A549 (cell line): ENCODE data around the gene OPA1. TPM values are rescaled to one million over a fixed set of nuclear protein-coding genes. Genes with fewer than 3 reads are reported as not detected.

Experiments used
- ATAC-seq, 2 experiments: fragments of 200-7000 bp in 1 of 2; fragments of >200 bp in 1 of 2; cut with Nextera tagmentation in 1 of 2; cut with Tn5 transposase in 1 of 2; 3 replicates each; pipeline versions ENCODE4 v1.8.0 to v1.9.1; 2018 to 2020; ENCODE audit warnings: mild to moderate bottlenecking in 1 of 2, moderate library complexity in 1 of 2
- CTCF ChIA-PET: fragments of 300-600 bp; sonication (Branson Sonifier 250); formaldehyde crosslinking; extraction: SDS; loops from one replicate; lab custom pipeline; 2021; ENCODE audit warnings: antibody characterized with exemption, inconsistent platforms; lab: Yijun Ruan, JAX
- POLR2A ChIA-PET: fragments of 350-600 bp; formaldehyde crosslinking; extraction: SDS; loops from one replicate; lab custom pipeline; 2021; ENCODE audit warnings: antibody characterized with exemption, inconsistent platforms; lab: Yijun Ruan, JAX
- DNase-seq, 2 experiments: peaks; one replicate each; pipeline versions ENCODE4 v3.0.0 to v3.0.0-alpha.2; 2011 to 2016; ENCODE audit warnings: low read depth in 1 of 2, low spot score in 1 of 2
- FAIRE-seq: peaks from 2 replicates; lab custom pipeline; 2011; peaks lifted over from hg19 to GRCh38; lab: Jason Lieb, UNC
- H3K27ac ChIP-seq, 2 experiments: fragments of >200 bp; sonication (Bioruptor Twin); formaldehyde crosslinking; 3 replicates each; pipeline ENCODE4 v1.5.1; 2016 to 2017
- H3K4me1 ChIP-seq: fragments of >200 bp; sonication (Bioruptor Twin); formaldehyde crosslinking; 3 replicates; pipeline ENCODE4 v1.6.1; 2016
- H3K4me2 ChIP-seq: fragments of >200 bp; sonication (Bioruptor Twin); formaldehyde crosslinking; 3 replicates; pipeline ENCODE4 v1.6.1; 2016
- H3K4me3 ChIP-seq: fragments of >200 bp; sonication (Bioruptor Twin); formaldehyde crosslinking; 3 replicates; pipeline ENCODE4 v1.5.1; 2016
- H3K9me3 ChIP-seq: fragments of >200 bp; sonication (Bioruptor Twin); formaldehyde crosslinking; 3 replicates; pipeline ENCODE4 v1.6.1; 2016
- CBX2 ChIP-seq: fragments of 200-600 bp; sonication (generic); IDR thresholded peaks from 2 replicates; pipeline ENCODE4 v1.6.1; 2016; ENCODE audit warnings: low read depth, mild to moderate bottlenecking, borderline replicate concordance
- CEBPB ChIP-seq, 2 experiments: fragments of >200 bp in 1 of 2; sonication (Bioruptor Twin) in 1 of 2; formaldehyde crosslinking in 1 of 2; IDR thresholded peaks; 2 replicates each; pipeline ENCODE4 v1.6.1; 2012 to 2016
- CHD2 ChIP-seq: fragments of 150-350 bp; IDR thresholded peaks from 2 replicates; pipeline ENCODE4 v1.6.1; 2014; ENCODE audit warnings: low read length; ENCODE audit not compliant: partially characterized antibody
- EHMT2 ChIP-seq: fragments of 200-600 bp; sonication (generic); IDR thresholded peaks from 2 replicates; pipeline ENCODE4 v1.6.1; 2016; ENCODE audit warnings: antibody characterized with exemption, low read depth, mild to moderate bottlenecking, moderate library complexity
- ELK1 ChIP-seq: fragments of 150-350 bp; IDR thresholded peaks from 2 replicates; pipeline ENCODE4 v1.6.1; 2014; ENCODE audit warnings: low read depth, mild to moderate bottlenecking, low read length
- EP300 ChIP-seq, 2 experiments: fragments of >200 bp; sonication (Bioruptor Twin); formaldehyde crosslinking; IDR thresholded peaks; 2 replicates in 1 of 2; 3 replicates in 1 of 2; pipeline ENCODE4 v1.6.1; 2016 to 2017
- ESRRA ChIP-seq: fragments of 150-350 bp; IDR thresholded peaks from 2 replicates; pipeline ENCODE4 v1.6.1; 2014; ENCODE audit warnings: mild to moderate bottlenecking, low read length, borderline replicate concordance
- FOSB ChIP-seq: fragments of 250-450 bp; sonication (Bioruptor Pico); IDR thresholded peaks from 2 replicates; pipeline ENCODE4 v1.5.0; 2020; ENCODE audit warnings: mild to moderate bottlenecking, moderate library complexity
- FOSL2 ChIP-seq, 2 experiments: fragments of 450-650 bp in 1 of 2; fragments of >200 bp in 1 of 2; sonication (Bioruptor Twin) in 1 of 2; formaldehyde crosslinking; IDR thresholded peaks; 2 replicates each; pipeline versions ENCODE4 v1.5.0 to v1.6.1; 2016 to 2020; ENCODE audit warnings: mild to moderate bottlenecking in 1 of 2, moderate library complexity in 1 of 2
- FOXS1 ChIP-seq: fragments of 250-450 bp; sonication (Bioruptor Pico); IDR thresholded peaks from 2 replicates; pipeline ENCODE4 v1.5.0; 2020; ENCODE audit warnings: mild to moderate bottlenecking, moderate library complexity
- HMGXB4 ChIP-seq: fragments of 250-450 bp; sonication (Bioruptor Pico); IDR thresholded peaks from 2 replicates; pipeline ENCODE4 v1.5.0; 2021; ENCODE audit warnings: mild to moderate bottlenecking, moderate library complexity, borderline replicate concordance
- HOXA7 ChIP-seq: fragments of 250-450 bp; sonication (Bioruptor Pico); IDR thresholded peaks from 2 replicates; pipeline ENCODE4 v1.5.0; 2020; ENCODE audit warnings: mild to moderate bottlenecking, moderate library complexity
- JUNB ChIP-seq: fragments of >200 bp; sonication (Bioruptor Twin); formaldehyde crosslinking; IDR thresholded peaks from 2 replicates; pipeline ENCODE4 v1.6.1; 2016
- KDM1A ChIP-seq: fragments of 200-600 bp; sonication (generic); IDR thresholded peaks from 2 replicates; pipeline ENCODE4 v1.6.1; 2016; ENCODE audit warnings: low read depth, mild to moderate bottlenecking
- NFE2L2 ChIP-seq: fragments of 150-350 bp; conservative IDR thresholded peaks from 2 replicates; pipeline ENCODE4 v1.6.1; 2014; ENCODE audit warnings: low read length
- NPAS2 ChIP-seq: fragments of 250-450 bp; sonication (Bioruptor Pico); IDR thresholded peaks from 2 replicates; pipeline ENCODE4 v1.8.0; 2022; ENCODE audit warnings: mild to moderate bottlenecking, moderate library complexity, borderline replicate concordance
- PBX3 ChIP-seq: IDR thresholded peaks from 2 replicates; pipeline ENCODE4 v1.6.1; 2012
- PHF8 ChIP-seq: fragments of 200-600 bp; sonication (generic); IDR thresholded peaks from 2 replicates; pipeline ENCODE4 v1.6.1; 2016; ENCODE audit warnings: low read depth, mild to moderate bottlenecking, antibody characterized with exemption, moderate library complexity, borderline replicate concordance
- POLR2A ChIP-seq: IDR thresholded peaks from 2 replicates; pipeline ENCODE4 v1.6.1; 2012; ENCODE audit warnings: mild to moderate bottlenecking, low read length
- RAD21 ChIP-seq, 2 experiments: fragments of >200 bp in 1 of 2; sonication (Bioruptor Twin) in 1 of 2; formaldehyde crosslinking in 1 of 2; IDR thresholded peaks in 1 of 2; conservative IDR thresholded peaks in 1 of 2; 2 replicates in 1 of 2; 3 replicates in 1 of 2; pipeline ENCODE4 v1.6.1; 2012 to 2018; ENCODE audit warnings: inconsistent platforms in 1 of 2
- RCOR1 ChIP-seq: fragments of 150-350 bp; IDR thresholded peaks from 2 replicates; pipeline ENCODE4 v1.6.1; 2014; ENCODE audit warnings: antibody characterized with exemption, low read length, low read depth
- RFX5 ChIP-seq: fragments of 450-650 bp; IDR thresholded peaks from 2 replicates; pipeline ENCODE4 v1.7.1; 2014; ENCODE audit warnings: antibody characterized with exemption, mild to moderate bottlenecking, moderate library complexity
- USF2 ChIP-seq: fragments of 450-650 bp; IDR thresholded peaks from 2 replicates; pipeline ENCODE4 v1.6.1; 2014; ENCODE audit warnings: antibody characterized with exemption
- ZSCAN20 ChIP-seq: fragments of 250-450 bp; sonication (Bioruptor Pico); IDR thresholded peaks from 2 replicates; pipeline ENCODE4 v1.8.0; 2022; ENCODE audit warnings: mild to moderate bottlenecking, moderate library complexity
- WGBS: methylation state at CpG from one replicate; pipeline ENCODE4 v1.1.6; 2017; ENCODE audit errors: missing lambda C conversion rate; 5-methylcytosine and 5-hydroxymethylcytosine counted together
- polyA plus RNA-seq, 4 experiments: library from polyadenylated mRNA; depleted of rRNA in 3 of 4; stranded (reverse); fragments of >200 nt; fragmentation: RNase III in 1 of 4; extraction: RNeasy Plus Mini Kit Qiagen cat#74134 plus additional on column Dnase treatment in 1 of 4; gene quantifications; 2 replicates in 3 of 4; 3 replicates in 1 of 4; pipeline ENCODE4 v1.2.3, GENCODE V29; 2011 to 2017
- TF ChIP-seq, protein P1 (sequence below): fragments of 200-600 bp; sonication (generic); IDR thresholded peaks from 2 replicates; pipeline ENCODE4 v1.6.1; 2016; ENCODE audit warnings: antibody characterized with exemption, mild to moderate bottlenecking, moderate library complexity

The OPA1 gene
- polyA plus RNA-seq, 2 of the 4 experiments (the other 2 are of a cell fraction): 31.7 to 54.4 TPM

DNA sequence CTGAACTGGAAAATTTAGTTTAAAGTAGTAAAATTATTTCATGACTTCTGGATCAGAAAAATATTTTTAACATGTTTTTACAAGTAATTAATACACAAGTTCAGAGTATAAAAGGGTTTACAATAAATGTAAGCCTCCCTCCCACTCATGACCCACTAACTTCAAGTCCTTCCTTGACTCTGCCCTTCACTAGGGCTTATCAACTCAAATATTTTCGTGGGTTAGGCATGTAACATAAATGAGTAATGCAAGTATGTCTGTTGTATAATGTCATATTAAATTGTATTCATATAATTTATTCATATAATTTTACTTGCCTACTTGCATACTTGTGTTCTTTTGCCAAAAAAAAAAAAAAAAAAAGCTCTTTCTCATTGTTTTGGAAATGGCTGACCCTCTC lies 3.4 kb upstream of the OPA1 start:
- 3% methylated on average over 1 of the region's 1 CpG for WGBS
- POLR2A ChIA-PET: no interaction called here
- Histone ChIP-seq H3K27ac (no peak overlapping the region), H3K4me1 (peaks cover 8% of the 10 kb centered on the region; the same call in 2 of the 3 replicates), H3K4me2 (no peak overlapping the region), H3K9me3 (no peaks in the 10 kb centered on the region), H3K4me3 (no peak overlapping the region)
- no peak for ATAC-seq
- CTCF ChIA-PET: no interaction called here
- TF ChIP-seq CHD2 (no peak), ELK1 (no peak), NPAS2 (no peak), USF2 (no peak), RFX5 (no peak)
- no peak for FAIRE-seq
- DNase-seq: no peak

DNA sequence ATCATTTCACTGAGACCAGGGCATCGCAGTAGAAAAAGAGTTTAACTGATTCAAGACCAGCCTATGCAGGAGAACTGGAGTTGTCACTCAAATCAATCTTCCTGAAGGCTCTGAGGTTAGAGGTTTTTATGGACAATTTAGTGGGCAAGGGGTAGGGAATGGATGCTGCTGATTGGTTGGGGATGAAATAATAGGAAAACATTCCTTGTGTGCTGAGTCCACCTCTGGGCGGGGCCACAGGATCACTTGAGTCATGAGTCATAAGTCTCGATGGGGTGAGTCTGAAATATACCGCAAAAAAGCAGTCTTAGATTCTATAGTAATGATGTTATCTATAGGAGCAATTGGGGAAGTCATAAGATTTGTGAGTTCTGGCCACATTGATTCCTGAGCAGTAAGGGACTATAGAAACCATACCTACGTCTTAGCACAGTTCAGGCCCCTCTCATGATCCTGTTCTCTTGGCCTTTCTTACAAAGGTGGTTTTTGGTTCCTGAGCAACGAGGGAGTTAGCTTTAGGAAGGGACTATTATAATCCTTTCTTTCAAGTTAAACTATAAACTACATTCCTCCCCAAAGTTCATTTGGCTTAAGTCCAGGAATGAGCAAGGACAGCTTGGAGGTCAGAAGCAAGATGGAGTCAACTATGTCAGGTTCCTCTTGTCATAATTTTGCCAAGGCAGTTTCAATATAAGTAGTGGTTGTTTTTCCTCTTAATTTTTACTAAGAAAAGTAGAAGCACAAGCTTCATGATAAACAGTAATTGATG lies 2.7 kb upstream of the OPA1 start:
- ChIA-PET CTCF (interaction anchor here (0.9 kb wide), 1 partner anchor 18 kb away, joined by 3 read pairs; no protein-coding TSS in a partner anchor), POLR2A (no interaction called here)
- no peak for FAIRE-seq
- TF ChIP-seq ZSCAN20 (CRISPR knock-in tag) (no peak), FOSL2 (IDR thresholded peaks at IDR 0.05) (no peak), FOSL2 (CRISPR knock-in tag; IDR thresholded peaks at IDR 0.05) (peak; percentile 55)
- 0 out of 3 replicates have a peak overlapping the region, but pooled peaks have one; percentile 1 for H3K4me2 ChIP-seq
- ATAC-seq: no peak
- H3K9me3 ChIP-seq: no peaks in the 10 kb centered on the region
- peak in 1 of 2 experiments; percentile 40 for DNase-seq
- 50% methylated on average over 6 of the region's 6 CpGs for WGBS
- no peak overlapping the region for H3K4me3 ChIP-seq
- H3K27ac ChIP-seq: no peak overlapping the region
- peaks cover 15% of the 10 kb centered on the region for H3K4me1 ChIP-seq

DNA sequence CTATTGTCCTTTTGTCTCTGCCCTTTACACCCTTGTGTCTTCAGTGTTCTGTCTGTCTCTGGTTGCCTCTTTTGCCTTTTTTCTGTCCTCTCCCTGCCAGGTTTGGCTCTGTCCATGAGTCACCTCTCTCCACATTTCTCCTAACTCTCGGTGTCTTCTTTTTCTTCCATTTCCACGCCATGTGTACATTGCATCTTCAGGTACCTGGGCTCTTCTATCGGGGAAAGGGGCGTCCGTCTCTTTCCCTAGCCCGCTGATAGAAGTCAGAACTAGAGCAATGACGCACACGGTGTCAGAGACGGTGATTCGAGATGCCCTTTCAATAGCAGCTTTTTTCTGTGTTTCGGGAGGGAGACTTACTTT lies 641 bp downstream of the OPA1 start:
- H3K27ac ChIP-seq: peak overlapping the region; percentile 82 to 99
- 3% methylated on average over 11 of the region's 11 CpGs for WGBS
- POLR2A ChIA-PET: no interaction called here
- H3K4me1 ChIP-seq: peaks cover 15% of the 10 kb centered on the region
- ATAC-seq (peak; percentile 24 to 35; a peak in 5 of 6 replicates), FAIRE-seq (no peak), DNase-seq (peak; percentile 7 to 24)
- peak overlapping the region; percentile 68 for H3K4me3 ChIP-seq
- CTCF ChIA-PET: no interaction called here
- H3K4me2 ChIP-seq: peak overlapping the region; percentile 79
- H3K9me3 ChIP-seq: no peaks in the 10 kb centered on the region
- TF ChIP-seq EP300 (IDR thresholded peaks at IDR 0.05) (no peak), FOXS1 (CRISPR knock-in tag) (no peak), EHMT2 (no peak), KDM1A (no peak), ESRRA (no peak), FOSB (no peak), HMGXB4 (CRISPR knock-in tag) (no peak), PBX3 (no peak), POLR2A (no peak), ZSCAN20 (CRISPR knock-in tag) (no peak), HOXA7 (CRISPR knock-in tag) (no peak), RCOR1 (no peak), PHF8 (no peak), RAD21 (conservative IDR thresholded peaks at IDR 0.05 in 1 of 2, IDR thresholded peaks at IDR 0.05 in 1 of 2) (no peak), NFE2L2 (no peak), CEBPB (IDR thresholded peaks at IDR 0.05) (no peak), JUNB (no peak), CBX2 (no peak)
- TF ChIP-seq, protein P1, sequence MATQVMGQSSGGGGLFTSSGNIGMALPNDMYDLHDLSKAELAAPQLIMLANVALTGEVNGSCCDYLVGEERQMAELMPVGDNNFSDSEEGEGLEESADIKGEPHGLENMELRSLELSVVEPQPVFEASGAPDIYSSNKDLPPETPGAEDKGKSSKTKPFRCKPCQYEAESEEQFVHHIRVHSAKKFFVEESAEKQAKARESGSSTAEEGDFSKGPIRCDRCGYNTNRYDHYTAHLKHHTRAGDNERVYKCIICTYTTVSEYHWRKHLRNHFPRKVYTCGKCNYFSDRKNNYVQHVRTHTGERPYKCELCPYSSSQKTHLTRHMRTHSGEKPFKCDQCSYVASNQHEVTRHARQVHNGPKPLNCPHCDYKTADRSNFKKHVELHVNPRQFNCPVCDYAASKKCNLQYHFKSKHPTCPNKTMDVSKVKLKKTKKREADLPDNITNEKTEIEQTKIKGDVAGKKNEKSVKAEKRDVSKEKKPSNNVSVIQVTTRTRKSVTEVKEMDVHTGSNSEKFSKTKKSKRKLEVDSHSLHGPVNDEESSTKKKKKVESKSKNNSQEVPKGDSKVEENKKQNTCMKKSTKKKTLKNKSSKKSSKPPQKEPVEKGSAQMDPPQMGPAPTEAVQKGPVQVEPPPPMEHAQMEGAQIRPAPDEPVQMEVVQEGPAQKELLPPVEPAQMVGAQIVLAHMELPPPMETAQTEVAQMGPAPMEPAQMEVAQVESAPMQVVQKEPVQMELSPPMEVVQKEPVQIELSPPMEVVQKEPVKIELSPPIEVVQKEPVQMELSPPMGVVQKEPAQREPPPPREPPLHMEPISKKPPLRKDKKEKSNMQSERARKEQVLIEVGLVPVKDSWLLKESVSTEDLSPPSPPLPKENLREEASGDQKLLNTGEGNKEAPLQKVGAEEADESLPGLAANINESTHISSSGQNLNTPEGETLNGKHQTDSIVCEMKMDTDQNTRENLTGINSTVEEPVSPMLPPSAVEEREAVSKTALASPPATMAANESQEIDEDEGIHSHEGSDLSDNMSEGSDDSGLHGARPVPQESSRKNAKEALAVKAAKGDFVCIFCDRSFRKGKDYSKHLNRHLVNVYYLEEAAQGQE: no peak
